ENCODE measurements around the gene PPFIA1. TPM values are rescaled to one million over a fixed set of nuclear protein-coding genes. Genes with fewer than 3 reads are reported as not detected.

The PPFIA1 gene
- total RNA-seq, 1 experiment from 2014 or later: 75.1 TPM

DNA sequence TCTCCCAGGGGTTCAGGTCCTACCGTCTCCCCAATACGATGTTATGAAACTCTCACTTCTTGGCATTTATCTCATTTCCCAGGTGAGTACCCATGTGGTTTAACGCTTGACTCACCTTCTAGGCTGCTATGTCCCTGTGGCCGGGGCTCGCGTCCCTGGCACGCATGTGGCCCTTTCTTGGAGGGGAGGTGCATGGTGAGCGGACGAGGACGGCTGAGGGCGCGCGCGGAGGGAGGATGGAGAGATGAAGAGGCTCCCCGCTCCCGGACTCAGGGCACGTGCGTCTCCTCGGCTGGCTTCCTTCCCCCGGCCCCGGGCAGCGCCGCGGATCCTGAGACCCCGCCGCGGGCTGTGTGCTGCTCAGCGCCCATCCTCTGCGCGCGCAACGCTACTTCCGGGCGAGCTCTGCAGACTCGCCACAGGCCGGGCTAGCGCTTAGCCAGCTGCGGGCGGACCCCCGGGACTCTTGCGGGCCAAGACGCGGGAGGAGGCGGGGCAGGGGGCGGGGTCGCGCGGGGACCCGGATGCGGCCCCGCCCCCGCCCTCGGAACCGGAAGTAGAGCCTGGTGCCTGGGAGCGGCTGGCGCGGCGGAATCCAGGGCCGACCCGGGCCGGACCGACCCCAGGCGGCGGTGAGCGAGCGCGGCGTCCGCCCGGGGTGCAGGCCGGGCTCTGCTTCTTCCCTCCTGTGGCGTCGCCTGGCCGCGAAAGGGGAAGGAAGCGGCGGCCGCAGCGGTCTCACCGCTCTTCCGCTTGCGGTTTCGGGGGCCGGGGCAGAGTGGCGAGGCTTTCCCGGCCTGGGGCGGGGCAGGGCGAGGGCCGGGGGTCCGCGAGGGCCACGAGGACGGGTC is 127.7 kb downstream of the PPFIA1 start, which contains the start of gene CTTN (continued):
- TF ChIP-seq, protein P1, sequence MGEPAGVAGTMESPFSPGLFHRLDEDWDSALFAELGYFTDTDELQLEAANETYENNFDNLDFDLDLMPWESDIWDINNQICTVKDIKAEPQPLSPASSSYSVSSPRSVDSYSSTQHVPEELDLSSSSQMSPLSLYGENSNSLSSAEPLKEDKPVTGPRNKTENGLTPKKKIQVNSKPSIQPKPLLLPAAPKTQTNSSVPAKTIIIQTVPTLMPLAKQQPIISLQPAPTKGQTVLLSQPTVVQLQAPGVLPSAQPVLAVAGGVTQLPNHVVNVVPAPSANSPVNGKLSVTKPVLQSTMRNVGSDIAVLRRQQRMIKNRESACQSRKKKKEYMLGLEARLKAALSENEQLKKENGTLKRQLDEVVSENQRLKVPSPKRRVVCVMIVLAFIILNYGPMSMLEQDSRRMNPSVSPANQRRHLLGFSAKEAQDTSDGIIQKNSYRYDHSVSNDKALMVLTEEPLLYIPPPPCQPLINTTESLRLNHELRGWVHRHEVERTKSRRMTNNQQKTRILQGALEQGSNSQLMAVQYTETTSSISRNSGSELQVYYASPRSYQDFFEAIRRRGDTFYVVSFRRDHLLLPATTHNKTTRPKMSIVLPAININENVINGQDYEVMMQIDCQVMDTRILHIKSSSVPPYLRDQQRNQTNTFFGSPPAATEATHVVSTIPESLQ (CRISPR knock-in tag; IDR thresholded peaks at IDR 0.05): no peak; the same call in 1 of the 2 replicates
- TF ChIP-seq, protein P2, sequence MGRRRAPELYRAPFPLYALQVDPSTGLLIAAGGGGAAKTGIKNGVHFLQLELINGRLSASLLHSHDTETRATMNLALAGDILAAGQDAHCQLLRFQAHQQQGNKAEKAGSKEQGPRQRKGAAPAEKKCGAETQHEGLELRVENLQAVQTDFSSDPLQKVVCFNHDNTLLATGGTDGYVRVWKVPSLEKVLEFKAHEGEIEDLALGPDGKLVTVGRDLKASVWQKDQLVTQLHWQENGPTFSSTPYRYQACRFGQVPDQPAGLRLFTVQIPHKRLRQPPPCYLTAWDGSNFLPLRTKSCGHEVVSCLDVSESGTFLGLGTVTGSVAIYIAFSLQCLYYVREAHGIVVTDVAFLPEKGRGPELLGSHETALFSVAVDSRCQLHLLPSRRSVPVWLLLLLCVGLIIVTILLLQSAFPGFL (CRISPR knock-in tag; IDR thresholded peaks at IDR 0.05; ENCODE audit: borderline replicate concordance): no peak
- TF ChIP-seq, protein P3, sequence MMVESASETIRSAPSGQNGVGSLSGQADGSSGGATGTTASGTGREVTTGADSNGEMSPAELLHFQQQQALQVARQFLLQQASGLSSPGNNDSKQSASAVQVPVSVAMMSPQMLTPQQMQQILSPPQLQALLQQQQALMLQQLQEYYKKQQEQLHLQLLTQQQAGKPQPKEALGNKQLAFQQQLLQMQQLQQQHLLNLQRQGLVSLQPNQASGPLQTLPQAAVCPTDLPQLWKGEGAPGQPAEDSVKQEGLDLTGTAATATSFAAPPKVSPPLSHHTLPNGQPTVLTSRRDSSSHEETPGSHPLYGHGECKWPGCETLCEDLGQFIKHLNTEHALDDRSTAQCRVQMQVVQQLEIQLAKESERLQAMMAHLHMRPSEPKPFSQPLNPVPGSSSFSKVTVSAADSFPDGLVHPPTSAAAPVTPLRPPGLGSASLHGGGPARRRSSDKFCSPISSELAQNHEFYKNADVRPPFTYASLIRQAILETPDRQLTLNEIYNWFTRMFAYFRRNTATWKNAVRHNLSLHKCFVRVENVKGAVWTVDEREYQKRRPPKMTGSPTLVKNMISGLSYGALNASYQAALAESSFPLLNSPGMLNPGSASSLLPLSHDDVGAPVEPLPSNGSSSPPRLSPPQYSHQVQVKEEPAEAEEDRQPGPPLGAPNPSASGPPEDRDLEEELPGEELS (CRISPR knock-in tag; IDR thresholded peaks at IDR 0.05): peak; percentile 14; the same call in 1 of the 2 replicates
- TF ChIP-seq, protein P4, sequence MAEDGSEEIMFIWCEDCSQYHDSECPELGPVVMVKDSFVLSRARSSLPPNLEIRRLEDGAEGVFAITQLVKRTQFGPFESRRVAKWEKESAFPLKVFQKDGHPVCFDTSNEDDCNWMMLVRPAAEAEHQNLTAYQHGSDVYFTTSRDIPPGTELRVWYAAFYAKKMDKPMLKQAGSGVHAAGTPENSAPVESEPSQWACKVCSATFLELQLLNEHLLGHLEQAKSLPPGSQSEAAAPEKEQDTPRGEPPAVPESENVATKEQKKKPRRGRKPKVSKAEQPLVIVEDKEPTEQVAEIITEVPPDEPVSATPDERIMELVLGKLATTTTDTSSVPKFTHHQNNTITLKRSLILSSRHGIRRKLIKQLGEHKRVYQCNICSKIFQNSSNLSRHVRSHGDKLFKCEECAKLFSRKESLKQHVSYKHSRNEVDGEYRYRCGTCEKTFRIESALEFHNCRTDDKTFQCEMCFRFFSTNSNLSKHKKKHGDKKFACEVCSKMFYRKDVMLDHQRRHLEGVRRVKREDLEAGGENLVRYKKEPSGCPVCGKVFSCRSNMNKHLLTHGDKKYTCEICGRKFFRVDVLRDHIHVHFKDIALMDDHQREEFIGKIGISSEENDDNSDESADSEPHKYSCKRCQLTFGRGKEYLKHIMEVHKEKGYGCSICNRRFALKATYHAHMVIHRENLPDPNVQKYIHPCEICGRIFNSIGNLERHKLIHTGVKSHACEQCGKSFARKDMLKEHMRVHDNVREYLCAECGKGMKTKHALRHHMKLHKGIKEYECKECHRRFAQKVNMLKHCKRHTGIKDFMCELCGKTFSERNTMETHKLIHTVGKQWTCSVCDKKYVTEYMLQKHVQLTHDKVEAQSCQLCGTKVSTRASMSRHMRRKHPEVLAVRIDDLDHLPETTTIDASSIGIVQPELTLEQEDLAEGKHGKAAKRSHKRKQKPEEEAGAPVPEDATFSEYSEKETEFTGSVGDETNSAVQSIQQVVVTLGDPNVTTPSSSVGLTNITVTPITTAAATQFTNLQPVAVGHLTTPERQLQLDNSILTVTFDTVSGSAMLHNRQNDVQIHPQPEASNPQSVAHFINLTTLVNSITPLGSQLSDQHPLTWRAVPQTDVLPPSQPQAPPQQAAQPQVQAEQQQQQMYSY (CRISPR knock-in tag; IDR thresholded peaks at IDR 0.05): peak; percentile 22; the same call in 1 of the 2 replicates
- TF ChIP-seq ZNF317 (CRISPR knock-in tag; IDR thresholded peaks at IDR 0.05; ENCODE audit: borderline replicate concordance, low read depth): peak; percentile 61
- TF ChIP-seq, protein P5, sequence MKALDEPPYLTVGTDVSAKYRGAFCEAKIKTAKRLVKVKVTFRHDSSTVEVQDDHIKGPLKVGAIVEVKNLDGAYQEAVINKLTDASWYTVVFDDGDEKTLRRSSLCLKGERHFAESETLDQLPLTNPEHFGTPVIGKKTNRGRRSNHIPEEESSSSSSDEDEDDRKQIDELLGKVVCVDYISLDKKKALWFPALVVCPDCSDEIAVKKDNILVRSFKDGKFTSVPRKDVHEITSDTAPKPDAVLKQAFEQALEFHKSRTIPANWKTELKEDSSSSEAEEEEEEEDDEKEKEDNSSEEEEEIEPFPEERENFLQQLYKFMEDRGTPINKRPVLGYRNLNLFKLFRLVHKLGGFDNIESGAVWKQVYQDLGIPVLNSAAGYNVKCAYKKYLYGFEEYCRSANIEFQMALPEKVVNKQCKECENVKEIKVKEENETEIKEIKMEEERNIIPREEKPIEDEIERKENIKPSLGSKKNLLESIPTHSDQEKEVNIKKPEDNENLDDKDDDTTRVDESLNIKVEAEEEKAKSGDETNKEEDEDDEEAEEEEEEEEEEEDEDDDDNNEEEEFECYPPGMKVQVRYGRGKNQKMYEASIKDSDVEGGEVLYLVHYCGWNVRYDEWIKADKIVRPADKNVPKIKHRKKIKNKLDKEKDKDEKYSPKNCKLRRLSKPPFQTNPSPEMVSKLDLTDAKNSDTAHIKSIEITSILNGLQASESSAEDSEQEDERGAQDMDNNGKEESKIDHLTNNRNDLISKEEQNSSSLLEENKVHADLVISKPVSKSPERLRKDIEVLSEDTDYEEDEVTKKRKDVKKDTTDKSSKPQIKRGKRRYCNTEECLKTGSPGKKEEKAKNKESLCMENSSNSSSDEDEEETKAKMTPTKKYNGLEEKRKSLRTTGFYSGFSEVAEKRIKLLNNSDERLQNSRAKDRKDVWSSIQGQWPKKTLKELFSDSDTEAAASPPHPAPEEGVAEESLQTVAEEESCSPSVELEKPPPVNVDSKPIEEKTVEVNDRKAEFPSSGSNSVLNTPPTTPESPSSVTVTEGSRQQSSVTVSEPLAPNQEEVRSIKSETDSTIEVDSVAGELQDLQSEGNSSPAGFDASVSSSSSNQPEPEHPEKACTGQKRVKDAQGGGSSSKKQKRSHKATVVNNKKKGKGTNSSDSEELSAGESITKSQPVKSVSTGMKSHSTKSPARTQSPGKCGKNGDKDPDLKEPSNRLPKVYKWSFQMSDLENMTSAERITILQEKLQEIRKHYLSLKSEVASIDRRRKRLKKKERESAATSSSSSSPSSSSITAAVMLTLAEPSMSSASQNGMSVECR (CRISPR knock-in tag; IDR thresholded peaks at IDR 0.05; ENCODE audit: borderline replicate concordance): peak; percentile 87; the same call in 1 of the 2 replicates
- peak; percentile 48 for TF ChIP-seq ZNF263 (CRISPR knock-in tag; IDR thresholded peaks at IDR 0.05; ENCODE audit: low read depth)
- TF ChIP-seq JUN (CRISPR knock-in tag; IDR thresholded peaks at IDR 0.05): peak; percentile 53
- peak; percentile 6; the same call in 1 of the 2 replicates for TF ChIP-seq FOXK1 (CRISPR knock-in tag; IDR thresholded peaks at IDR 0.05)
- TF ChIP-seq RELA (CRISPR knock-in tag; IDR thresholded peaks at IDR 0.05; ENCODE audit: borderline replicate concordance): 0 out of 2 replicates have a peak, but pooled peaks have one; percentile 38
- peak; percentile 26; the same call in 1 of the 2 replicates for TF ChIP-seq CBFB (CRISPR knock-in tag; IDR thresholded peaks at IDR 0.05; ENCODE audit: low read depth)
- 0 out of 2 replicates have a peak, but pooled peaks have one; percentile 24 for TF ChIP-seq ESRRA (CRISPR knock-in tag; IDR thresholded peaks at IDR 0.05; ENCODE audit: borderline replicate concordance)
- TF ChIP-seq SP1 (CRISPR knock-in tag; conservative IDR thresholded peaks at IDR 0.05): peak; percentile 81
- TF ChIP-seq, protein P6, sequence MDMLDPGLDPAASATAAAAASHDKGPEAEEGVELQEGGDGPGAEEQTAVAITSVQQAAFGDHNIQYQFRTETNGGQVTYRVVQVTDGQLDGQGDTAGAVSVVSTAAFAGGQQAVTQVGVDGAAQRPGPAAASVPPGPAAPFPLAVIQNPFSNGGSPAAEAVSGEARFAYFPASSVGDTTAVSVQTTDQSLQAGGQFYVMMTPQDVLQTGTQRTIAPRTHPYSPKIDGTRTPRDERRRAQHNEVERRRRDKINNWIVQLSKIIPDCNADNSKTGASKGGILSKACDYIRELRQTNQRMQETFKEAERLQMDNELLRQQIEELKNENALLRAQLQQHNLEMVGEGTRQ (CRISPR knock-in tag; IDR thresholded peaks at IDR 0.05): no peak
- TF ChIP-seq, protein P7, sequence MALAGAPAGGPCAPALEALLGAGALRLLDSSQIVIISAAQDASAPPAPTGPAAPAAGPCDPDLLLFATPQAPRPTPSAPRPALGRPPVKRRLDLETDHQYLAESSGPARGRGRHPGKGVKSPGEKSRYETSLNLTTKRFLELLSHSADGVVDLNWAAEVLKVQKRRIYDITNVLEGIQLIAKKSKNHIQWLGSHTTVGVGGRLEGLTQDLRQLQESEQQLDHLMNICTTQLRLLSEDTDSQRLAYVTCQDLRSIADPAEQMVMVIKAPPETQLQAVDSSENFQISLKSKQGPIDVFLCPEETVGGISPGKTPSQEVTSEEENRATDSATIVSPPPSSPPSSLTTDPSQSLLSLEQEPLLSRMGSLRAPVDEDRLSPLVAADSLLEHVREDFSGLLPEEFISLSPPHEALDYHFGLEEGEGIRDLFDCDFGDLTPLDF (CRISPR knock-in tag; IDR thresholded peaks at IDR 0.05): no peak
- TF ChIP-seq, protein P8, sequence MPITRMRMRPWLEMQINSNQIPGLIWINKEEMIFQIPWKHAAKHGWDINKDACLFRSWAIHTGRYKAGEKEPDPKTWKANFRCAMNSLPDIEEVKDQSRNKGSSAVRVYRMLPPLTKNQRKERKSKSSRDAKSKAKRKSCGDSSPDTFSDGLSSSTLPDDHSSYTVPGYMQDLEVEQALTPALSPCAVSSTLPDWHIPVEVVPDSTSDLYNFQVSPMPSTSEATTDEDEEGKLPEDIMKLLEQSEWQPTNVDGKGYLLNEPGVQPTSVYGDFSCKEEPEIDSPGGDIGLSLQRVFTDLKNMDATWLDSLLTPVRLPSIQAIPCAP (CRISPR knock-in tag; IDR thresholded peaks at IDR 0.05): no peak
- TF ChIP-seq PRRX2 (CRISPR knock-in tag; IDR thresholded peaks at IDR 0.05): no peak
- TF ChIP-seq, protein P9, sequence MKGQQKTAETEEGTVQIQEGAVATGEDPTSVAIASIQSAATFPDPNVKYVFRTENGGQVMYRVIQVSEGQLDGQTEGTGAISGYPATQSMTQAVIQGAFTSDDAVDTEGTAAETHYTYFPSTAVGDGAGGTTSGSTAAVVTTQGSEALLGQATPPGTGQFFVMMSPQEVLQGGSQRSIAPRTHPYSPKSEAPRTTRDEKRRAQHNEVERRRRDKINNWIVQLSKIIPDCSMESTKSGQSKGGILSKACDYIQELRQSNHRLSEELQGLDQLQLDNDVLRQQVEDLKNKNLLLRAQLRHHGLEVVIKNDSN (CRISPR knock-in tag; IDR thresholded peaks at IDR 0.05): peak; percentile 63; the same call in 1 of the 2 replicates
- no peak for TF ChIP-seq ZNF416 (CRISPR knock-in tag; IDR thresholded peaks at IDR 0.05)

Data from WTC11 (cell line).